ENCODE data around the gene SHISAL1.
A peak's percentile ranks its signal among the peaks of the same experiment; 100 is the strongest.

The SHISAL1 gene

GRCh38 chr22:44224166-44224565 lies 88.6 kb downstream of the SHISAL1 start:
- peak; percentile 12 for DNase-seq

- DNase-seq, result no peak
Observed at GRCh38 chr22:44221710-44222475, 90.9 kb downstream of the SHISAL1 start.

DNA sequence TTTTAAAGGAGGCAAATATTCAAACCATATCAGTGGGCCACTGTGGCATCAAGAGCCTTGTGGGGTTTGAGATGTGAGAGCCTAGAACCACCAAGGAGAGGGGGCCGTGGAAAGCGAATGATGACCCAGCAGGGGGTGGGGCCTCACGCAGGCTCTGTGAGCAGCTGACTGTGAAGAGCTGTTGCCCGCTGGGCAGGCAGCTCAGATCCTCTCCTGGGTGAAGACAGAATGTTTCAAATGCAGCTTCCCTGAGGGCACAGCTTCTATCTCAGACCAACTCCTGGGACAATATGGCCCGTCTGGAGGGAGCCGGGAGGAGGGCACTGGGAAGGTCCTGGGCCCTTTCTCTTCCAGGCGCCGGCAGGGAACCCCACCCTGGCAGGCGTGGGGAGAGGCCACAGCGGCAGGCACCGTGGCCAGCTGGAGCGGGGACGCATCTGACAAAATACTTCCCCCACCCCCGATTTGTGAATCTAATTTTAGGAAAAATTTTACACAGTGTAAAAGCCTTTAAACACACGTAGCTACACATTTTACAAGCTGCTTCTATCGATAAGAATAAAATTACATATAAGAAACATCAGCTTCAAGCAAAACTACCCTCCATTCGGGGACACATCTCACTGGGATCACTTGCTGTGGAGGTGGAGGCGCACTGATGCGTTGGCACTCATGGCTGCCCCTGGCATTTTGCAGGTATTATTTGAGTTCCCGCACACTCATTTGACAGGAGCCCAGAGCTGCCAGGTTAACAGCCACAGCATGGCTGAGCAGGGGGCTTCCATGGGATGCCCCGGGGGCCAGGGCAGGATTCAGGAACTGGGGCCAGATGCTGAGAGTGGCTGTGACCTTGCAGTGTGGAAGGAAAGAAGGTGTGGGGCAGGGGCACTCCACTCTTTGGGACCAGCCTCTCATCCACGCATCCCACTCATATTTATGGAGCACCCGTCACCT lies 91.7 kb downstream of the SHISAL1 start:
- no peak for DNase-seq

GRCh38 chr22:44219101-44219870 lies 93.5 kb downstream of the SHISAL1 start:
- no peak for DNase-seq

DNA sequence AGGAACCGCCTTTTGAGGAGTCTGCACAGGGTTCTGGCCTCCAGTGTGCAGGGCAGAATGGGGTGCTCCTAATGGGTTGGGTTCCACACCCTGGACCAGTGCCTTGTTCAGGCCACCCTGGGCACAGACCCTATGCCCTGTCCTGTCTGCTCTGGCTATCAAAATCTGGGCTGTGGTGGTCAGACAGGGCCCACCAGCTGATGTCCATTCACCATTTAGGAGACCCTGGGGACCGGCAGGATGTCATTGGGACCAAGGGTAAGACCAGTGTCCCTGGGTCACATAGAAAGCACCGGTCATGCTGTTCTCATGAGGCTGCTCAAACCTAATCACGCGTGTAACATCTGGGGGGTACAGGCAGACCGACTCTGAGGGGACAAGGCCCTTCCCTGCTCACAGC lies 94.7 kb downstream of the SHISAL1 start:
- DNase-seq, result no peak

DNA sequence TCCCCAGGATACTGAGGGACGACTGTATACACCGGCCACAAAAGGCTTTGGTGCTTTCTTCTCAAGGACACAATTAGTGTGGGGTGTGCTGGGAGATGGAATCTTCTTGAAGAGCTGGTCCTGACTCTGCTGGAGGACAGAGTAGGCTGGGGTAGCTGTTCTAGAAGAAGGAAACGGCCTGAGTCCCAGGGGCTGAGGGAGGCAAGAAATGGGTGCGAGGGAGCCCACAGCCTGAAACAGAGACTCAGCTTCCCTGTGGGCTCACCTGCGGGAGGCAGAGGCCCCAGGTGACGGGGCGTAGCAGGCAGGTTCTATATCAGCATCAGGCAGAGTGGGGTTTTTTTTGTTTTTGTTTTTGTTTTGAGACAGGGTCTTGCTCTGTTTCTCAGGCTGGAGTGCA lies 95.4 kb downstream of the SHISAL1 start:
- DNase-seq, result no peak

GRCh38 chr22:44215287-44215686 lies 97.5 kb downstream of the SHISAL1 start:
- DNase-seq, result no peak

DNA sequence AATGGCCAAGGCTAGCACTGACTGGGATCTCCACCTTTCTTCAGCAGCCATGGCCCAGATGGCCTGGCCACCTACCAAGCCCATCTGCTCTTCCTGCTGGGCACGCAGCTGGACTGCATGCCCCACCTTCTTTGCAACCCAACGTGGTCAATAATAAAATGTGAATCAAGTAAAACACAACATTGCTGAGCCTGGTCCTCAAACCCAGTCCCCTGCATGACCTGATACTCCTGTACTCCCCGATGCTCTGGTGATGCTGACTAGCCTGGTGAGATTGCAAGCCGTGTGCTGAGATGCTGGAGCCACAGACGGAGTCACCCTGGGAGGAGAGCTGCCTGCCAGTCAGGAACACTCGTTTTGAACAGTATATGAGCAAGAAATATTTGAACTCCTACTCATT lies 98.0 kb downstream of the SHISAL1 start:
- no peak for DNase-seq

GRCh38 chr22:44214187-44214586 lies 98.6 kb downstream of the SHISAL1 start:
- DNase-seq, result no peak

DNA sequence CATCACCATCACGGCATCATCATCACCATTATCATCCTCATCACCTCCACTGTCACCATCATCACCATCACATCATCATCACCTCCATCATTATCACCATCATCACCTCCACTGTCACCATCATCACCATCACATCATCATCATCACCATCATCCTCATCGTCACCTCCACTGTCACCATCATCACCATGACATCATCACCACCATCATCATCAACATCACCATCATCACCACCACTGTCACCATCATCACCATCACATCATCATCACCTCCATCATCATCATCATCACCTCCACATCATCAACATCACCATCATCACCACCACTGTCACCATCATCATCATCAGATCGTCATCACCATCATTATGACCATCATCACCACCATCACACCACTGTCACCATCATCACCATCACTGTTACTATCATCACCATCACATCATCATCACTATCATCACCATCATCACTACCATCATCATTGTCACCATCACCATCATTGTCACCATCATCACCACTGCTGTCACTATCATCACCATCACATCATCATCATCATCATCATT lies 99.2 kb downstream of the SHISAL1 start:
- no peak for DNase-seq

- no peak for DNase-seq
Observed at GRCh38 chr22:44212936-44213335, 99.8 kb downstream of the SHISAL1 start.

DNA sequence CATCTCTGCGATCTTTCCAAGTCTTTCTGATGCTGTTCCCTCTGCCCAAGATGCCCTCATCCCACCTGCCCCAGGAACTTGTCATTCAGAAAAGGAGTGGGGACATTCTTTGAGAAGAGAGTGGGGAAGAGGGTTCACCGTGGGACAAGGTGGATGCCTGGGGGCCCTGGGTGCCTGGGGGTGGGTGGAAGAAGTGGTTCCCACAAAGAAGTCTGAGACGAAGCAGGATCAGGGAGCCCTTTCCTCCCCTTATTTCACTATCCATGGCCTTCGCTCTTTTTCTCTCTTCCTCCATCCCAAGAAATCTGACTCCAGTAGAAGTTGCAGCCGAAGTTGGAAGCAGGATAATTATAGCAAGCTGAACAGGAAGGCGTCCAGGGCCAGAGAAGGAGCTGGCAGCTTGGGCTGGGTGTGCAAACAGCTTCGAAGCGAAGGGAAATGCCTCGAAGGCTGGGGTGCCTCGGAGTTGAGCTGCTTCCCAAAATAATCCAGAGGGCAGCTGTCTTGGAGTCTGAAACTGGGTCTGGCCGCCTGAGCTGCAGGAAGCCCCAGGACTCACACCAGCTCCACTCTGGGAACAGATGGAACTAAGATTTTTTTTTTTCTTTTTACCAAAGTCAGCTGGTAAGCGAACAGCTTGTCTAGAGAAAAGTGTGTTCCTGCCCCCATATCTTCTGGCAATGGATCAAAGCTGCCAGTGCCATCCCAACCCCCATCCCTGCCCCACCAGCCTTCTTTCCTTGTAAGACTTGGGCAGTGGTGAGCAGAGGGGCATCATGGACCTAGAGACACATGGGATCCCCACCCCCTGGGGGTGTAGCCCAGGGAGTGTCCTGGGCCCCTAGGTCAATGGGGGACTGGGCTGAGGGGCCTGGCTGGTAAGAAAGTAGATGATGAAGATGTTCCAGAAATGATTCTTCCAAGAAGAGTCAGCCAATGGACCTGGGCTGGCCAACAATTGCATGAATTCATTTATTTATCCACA lies 100.5 kb downstream of the SHISAL1 start:
- no peak for DNase-seq

DNA sequence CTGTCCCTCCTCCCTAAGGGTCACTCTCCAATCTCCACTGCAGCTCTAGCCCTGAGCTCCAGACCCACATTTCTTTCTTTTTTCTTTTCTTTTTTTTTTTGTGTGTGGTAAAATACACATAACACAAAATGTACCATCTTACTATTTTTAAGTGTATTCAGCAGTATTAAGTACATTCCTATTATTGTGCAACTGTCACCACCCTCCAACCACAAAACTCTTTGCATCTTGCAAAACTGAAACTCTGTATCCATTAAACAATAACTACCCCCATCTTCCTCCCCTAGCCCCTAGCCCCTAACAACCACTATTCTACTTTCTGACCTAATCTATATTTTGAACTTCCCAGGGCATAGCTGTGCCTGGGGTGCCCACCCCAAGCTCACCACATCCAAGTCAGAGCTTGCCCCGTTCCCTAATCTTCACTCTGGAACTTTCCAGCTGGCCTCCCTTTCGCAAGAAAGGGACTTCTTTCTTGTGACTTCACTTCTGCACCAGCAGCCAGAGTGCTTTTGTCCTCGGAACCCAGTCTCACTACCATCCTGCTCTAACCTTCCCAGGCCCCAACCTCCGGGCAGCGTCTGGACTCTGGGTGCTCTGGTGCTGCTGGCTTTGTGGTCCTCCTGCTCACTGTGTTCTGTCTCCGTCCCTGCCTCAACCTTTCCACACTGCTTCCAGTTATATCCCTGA lies 101.3 kb downstream of the SHISAL1 start:
- no peak for DNase-seq

DNA sequence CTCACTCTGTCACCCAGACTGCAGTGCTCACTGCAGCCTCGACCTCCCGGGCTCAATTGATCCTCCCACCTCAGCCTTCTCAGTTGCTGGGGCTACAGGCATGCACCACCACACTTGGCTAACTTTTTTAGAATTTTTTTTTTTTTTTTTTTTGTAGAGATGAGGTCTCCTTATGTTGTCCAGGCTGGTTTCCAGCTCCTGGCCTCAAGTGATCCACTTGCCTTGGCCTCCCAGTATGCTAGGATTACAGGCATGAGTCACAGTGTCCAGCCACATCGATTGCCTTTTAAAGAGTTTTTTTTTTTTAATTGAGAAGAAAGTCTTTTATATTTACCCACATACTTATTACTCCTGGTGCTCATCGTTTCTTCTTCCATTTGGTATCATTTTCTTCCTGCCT lies 102.0 kb downstream of the SHISAL1 start:
- peak; percentile 39 for DNase-seq

- no peak for DNase-seq
Observed at GRCh38 chr22:44209343-44209742, 103.4 kb downstream of the SHISAL1 start.

GRCh38 chr22:44207981-44208317 lies 104.8 kb downstream of the SHISAL1 start:
- no peak for DNase-seq

- no peak for DNase-seq
Observed at GRCh38 chr22:44207173-44207980, 105.4 kb downstream of the SHISAL1 start.

DNA sequence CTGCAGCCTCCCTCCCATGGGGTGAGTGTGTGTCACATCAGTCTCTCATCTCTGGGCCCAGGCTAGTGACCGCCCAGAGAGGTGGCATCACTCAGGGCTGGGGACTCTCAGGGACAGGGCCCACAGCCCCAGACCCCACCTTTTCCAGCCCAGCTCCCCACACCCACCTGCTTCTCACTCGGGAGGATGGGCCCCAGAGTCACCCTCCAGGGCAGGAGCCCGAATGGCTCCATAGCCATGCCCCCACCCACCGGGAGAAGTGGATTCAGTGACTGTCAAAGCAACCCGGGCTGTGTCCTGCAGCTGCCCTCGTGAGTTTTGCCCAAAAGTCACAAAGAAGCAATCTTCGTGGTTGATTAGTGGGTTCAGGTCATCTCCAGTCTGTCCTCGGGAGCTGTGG lies 106.1 kb downstream of the SHISAL1 start:
- no peak for DNase-seq

- no peak for DNase-seq
Observed at GRCh38 chr22:44206330-44206645, 106.5 kb downstream of the SHISAL1 start.
